ENCODE results near the gene AFF1. TPM values are rescaled to one million over a fixed set of nuclear protein-coding genes. Genes with fewer than 3 reads are reported as not detected.
A peak's percentile ranks its signal among the peaks of the same experiment; 100 is the strongest.

The AFF1 gene
- total and polyA plus RNA-seq, 4 donors = 7.2 to 42.8 (median 21.5) TPM

DNA sequence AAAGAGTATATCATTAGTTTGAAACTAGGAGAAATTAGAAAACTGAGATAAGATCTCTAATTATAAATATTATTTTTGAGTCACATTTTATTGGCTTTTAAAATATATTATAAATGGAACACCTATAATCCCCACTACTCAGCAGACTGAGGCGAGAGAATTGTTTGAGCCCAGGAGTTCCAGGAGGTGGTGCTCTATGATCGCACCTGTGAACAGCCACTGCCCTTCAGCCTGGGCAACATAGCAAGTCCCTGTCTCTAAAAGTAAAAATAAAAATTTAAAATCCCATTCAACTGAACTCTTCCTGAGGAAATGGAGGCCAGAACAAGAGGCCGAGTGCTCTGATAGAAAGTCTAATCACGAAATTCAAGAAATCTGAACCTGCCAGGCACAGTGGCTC lies 36.2 kb upstream of the AFF1 start:
- DNase-seq (ENCODE audit: low spot score) = no peak
- WGBS = 85% methylated on average over 4 of the region's 4 CpGs
- H3K9ac ChIP-seq (ENCODE audit: low read depth in 1 of 2, low read length in 2 of 2) = no peak overlapping the region
- no peak overlapping the region for H3K27ac ChIP-seq (ENCODE audit: low read depth in 1 of 2, low read length in 2 of 2)
- H3K4me1 ChIP-seq (ENCODE audit: control insufficient read depth in 4 of 4, insufficient read depth in 4 of 4, low read length in 3 of 4) = no peaks in the 10 kb centered on the region
- no peaks in the 10 kb centered on the region for H3K36me3 ChIP-seq (ENCODE audit: control insufficient read depth in 4 of 4, insufficient read depth in 3 of 4, low read depth in 1 of 4, low read length in 3 of 4)
- no peaks in the 10 kb centered on the region for H3K9me3 ChIP-seq (ENCODE audit: control insufficient read depth in 4 of 4, low read length in 3 of 4)
- TF ChIP-seq, protein P1, sequence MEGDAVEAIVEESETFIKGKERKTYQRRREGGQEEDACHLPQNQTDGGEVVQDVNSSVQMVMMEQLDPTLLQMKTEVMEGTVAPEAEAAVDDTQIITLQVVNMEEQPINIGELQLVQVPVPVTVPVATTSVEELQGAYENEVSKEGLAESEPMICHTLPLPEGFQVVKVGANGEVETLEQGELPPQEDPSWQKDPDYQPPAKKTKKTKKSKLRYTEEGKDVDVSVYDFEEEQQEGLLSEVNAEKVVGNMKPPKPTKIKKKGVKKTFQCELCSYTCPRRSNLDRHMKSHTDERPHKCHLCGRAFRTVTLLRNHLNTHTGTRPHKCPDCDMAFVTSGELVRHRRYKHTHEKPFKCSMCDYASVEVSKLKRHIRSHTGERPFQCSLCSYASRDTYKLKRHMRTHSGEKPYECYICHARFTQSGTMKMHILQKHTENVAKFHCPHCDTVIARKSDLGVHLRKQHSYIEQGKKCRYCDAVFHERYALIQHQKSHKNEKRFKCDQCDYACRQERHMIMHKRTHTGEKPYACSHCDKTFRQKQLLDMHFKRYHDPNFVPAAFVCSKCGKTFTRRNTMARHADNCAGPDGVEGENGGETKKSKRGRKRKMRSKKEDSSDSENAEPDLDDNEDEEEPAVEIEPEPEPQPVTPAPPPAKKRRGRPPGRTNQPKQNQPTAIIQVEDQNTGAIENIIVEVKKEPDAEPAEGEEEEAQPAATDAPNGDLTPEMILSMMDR (IDR thresholded peaks at IDR 0.05; ENCODE audit: low read depth, low read length, missing input control) = peak; percentile 27
- TF ChIP-seq RAD21 (IDR thresholded peaks at IDR 0.05) = peak; percentile 67 to 72
- TF ChIP-seq, protein P2, sequence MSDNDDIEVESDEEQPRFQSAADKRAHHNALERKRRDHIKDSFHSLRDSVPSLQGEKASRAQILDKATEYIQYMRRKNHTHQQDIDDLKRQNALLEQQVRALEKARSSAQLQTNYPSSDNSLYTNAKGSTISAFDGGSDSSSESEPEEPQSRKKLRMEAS (IDR thresholded peaks at IDR 0.05) = no peak
- TF ChIP-seq, protein P3, sequence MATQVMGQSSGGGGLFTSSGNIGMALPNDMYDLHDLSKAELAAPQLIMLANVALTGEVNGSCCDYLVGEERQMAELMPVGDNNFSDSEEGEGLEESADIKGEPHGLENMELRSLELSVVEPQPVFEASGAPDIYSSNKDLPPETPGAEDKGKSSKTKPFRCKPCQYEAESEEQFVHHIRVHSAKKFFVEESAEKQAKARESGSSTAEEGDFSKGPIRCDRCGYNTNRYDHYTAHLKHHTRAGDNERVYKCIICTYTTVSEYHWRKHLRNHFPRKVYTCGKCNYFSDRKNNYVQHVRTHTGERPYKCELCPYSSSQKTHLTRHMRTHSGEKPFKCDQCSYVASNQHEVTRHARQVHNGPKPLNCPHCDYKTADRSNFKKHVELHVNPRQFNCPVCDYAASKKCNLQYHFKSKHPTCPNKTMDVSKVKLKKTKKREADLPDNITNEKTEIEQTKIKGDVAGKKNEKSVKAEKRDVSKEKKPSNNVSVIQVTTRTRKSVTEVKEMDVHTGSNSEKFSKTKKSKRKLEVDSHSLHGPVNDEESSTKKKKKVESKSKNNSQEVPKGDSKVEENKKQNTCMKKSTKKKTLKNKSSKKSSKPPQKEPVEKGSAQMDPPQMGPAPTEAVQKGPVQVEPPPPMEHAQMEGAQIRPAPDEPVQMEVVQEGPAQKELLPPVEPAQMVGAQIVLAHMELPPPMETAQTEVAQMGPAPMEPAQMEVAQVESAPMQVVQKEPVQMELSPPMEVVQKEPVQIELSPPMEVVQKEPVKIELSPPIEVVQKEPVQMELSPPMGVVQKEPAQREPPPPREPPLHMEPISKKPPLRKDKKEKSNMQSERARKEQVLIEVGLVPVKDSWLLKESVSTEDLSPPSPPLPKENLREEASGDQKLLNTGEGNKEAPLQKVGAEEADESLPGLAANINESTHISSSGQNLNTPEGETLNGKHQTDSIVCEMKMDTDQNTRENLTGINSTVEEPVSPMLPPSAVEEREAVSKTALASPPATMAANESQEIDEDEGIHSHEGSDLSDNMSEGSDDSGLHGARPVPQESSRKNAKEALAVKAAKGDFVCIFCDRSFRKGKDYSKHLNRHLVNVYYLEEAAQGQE (IDR thresholded peaks at IDR 0.05) = no peak
- H3K4me3 ChIP-seq (ENCODE audit: low read depth in 1 of 3, low read length in 3 of 3) = no peak overlapping the region
- H3K27me3 ChIP-seq (ENCODE audit: control insufficient read depth in 4 of 4, insufficient read depth in 4 of 4, low read length in 3 of 4) = no peaks in the 10 kb centered on the region

DNA sequence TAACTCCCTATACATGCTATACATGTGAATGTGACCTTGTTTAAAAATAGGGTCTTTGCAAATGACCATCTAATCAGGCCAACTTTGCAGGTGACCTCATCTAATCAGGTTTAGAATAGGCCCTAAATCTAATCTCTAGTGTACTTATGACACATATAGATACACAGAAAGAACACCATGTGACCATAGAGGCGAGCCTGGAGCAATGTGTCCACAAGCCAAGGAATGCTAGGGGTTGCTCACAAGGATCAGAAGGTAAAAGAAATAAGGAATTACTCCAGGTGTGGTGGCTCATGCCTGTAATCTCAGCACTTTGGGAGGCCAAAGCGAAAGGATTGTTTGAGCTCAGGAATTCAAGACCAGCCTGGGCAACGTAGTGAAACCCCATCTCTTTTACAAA lies 32.9 kb upstream of the AFF1 start:
- H3K36me3 ChIP-seq (ENCODE audit: control insufficient read depth in 4 of 4, insufficient read depth in 3 of 4, low read depth in 1 of 4, low read length in 3 of 4) = no peaks in the 10 kb centered on the region
- no peak overlapping the region for H3K27ac ChIP-seq (ENCODE audit: low read depth in 1 of 2, low read length in 2 of 2)
- no peak for TF ChIP-seq FOXA1 (IDR thresholded peaks at IDR 0.05)
- no peak for TF ChIP-seq RAD21 (IDR thresholded peaks at IDR 0.05)
- no peak for TF ChIP-seq TAF1 (conservative IDR thresholded peaks at IDR 0.05)
- TF ChIP-seq, protein P3 (IDR thresholded peaks at IDR 0.05) = no peak
- TF ChIP-seq FOXA2 (IDR thresholded peaks at IDR 0.05) = no peak
- TF ChIP-seq, protein P4, sequence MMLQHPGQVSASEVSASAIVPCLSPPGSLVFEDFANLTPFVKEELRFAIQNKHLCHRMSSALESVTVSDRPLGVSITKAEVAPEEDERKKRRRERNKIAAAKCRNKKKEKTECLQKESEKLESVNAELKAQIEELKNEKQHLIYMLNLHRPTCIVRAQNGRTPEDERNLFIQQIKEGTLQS (IDR thresholded peaks at IDR 0.05) = no peak
- TF ChIP-seq HNF4G (IDR thresholded peaks at IDR 0.05) = no peak
- no peak for TF ChIP-seq EGR1 (IDR thresholded peaks at IDR 0.05; ENCODE audit: low read depth in 2 of 2)
- TF ChIP-seq YY1 (IDR thresholded peaks at IDR 0.05) = no peak
- no peak for TF ChIP-seq RXRA (IDR thresholded peaks at IDR 0.05)
- no peak for TF ChIP-seq SP1 (IDR thresholded peaks at IDR 0.05)
- TF ChIP-seq HNF4A (conservative IDR thresholded peaks at IDR 0.05) = no peak
- no peak for TF ChIP-seq GABPA (IDR thresholded peaks at IDR 0.05 in 1 of 2, conservative IDR thresholded peaks at IDR 0.05 in 1 of 2)
- TF ChIP-seq, protein P5, sequence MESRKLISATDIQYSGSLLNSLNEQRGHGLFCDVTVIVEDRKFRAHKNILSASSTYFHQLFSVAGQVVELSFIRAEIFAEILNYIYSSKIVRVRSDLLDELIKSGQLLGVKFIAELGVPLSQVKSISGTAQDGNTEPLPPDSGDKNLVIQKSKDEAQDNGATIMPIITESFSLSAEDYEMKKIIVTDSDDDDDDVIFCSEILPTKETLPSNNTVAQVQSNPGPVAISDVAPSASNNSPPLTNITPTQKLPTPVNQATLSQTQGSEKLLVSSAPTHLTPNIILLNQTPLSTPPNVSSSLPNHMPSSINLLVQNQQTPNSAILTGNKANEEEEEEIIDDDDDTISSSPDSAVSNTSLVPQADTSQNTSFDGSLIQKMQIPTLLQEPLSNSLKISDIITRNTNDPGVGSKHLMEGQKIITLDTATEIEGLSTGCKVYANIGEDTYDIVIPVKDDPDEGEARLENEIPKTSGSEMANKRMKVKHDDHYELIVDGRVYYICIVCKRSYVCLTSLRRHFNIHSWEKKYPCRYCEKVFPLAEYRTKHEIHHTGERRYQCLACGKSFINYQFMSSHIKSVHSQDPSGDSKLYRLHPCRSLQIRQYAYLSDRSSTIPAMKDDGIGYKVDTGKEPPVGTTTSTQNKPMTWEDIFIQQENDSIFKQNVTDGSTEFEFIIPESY (IDR thresholded peaks at IDR 0.05) = no peak
- TF ChIP-seq, protein P1 (IDR thresholded peaks at IDR 0.05; ENCODE audit: low read depth, low read length, missing input control) = no peak
- TF ChIP-seq, protein P2 (IDR thresholded peaks at IDR 0.05) = no peak
- no peak overlapping the region for H3K9ac ChIP-seq (ENCODE audit: low read depth in 1 of 2, low read length in 2 of 2)
- no peak for DNase-seq (ENCODE audit: low spot score)
- no peak overlapping the region for H3K4me3 ChIP-seq (ENCODE audit: low read depth in 1 of 3, low read length in 3 of 3)
- H3K4me1 ChIP-seq (ENCODE audit: control insufficient read depth in 4 of 4, insufficient read depth in 4 of 4, low read length in 3 of 4) = peaks cover 0 to 3% (median 1%) of the 10 kb centered on the region in 4 donors
- 94% methylated on average over 3 of the region's 3 CpGs for WGBS
- no peaks in the 10 kb centered on the region for H3K27me3 ChIP-seq (ENCODE audit: control insufficient read depth in 4 of 4, insufficient read depth in 4 of 4, low read length in 3 of 4)
- no peaks in the 10 kb centered on the region for H3K9me3 ChIP-seq (ENCODE audit: control insufficient read depth in 4 of 4, low read length in 3 of 4)

Measured in liver (tissue), 9 donors.